ENCODE data around the gene NANOS3. TPM values are rescaled to one million over a fixed set of nuclear protein-coding genes. Genes with fewer than 3 reads are reported as not detected.

NANOS3 gene
- total RNA-seq, 1 donor, result not detected

DNA sequence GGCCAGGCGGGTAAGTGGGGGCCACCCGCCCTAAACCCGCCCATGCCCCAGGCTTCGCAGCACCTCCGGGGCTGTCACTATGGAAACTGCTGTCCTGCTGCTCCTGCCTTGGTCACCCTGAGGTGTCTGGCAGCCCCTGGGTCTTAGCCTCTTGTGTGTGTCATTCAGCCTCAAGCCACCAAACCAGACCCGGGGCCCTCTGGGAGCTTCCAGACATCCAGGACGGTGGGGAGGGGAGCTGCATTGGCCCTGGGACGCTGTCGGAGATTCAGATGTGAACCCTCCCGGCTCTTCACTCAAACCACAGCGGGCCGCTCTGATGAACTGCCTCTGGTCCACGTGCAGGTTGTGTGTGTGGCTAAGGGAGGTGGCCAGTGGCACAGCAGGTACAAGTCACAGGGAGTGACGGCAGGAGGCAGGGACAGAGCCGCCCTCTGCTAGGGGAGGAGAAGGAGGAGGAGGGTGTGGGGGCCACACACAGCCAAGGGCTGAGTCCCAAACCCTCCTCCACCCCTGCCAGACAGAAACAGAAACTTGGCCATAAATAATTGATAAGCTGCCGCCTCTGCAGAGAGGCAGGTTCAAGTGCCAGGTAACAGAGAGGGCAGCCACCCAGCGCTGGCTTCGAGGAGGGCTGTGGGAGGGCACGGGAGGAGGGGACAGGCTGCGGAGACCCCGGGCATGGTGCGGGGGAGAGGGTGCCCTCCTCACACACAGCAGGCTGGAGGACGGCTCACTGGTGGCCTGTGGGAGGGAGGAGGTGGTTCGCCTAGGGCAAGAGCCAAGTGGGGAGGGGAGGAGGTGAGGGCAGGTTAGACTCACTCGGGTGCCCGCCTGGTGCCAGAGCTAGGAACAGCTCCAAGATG is 8.0 kb downstream of the NANOS3 start:
- Histone ChIP-seq H3K27me3 (ENCODE audit: insufficient read depth, low read length) (no peaks in the 10 kb centered on the region), H3K9me3 (ENCODE audit: low read depth, low read length) (no peaks in the 10 kb centered on the region), H3K4me3 (ENCODE audit: low read length) (no peak overlapping the region), H3K4me1 (ENCODE audit: insufficient read depth, low read length) (peaks cover 50% of the 10 kb centered on the region)

- Histone ChIP-seq H3K9me3 (ENCODE audit: low read depth, low read length) (no peaks in the 10 kb centered on the region), H3K4me1 (ENCODE audit: insufficient read depth, low read length) (peaks cover 41% of the 10 kb centered on the region), H3K27me3 (ENCODE audit: insufficient read depth, low read length) (no peaks in the 10 kb centered on the region), H3K4me3 (ENCODE audit: low read length) (no peak overlapping the region)
Observed at GRCh38 chr19:13885826-13886365, 9.0 kb downstream of the NANOS3 start.

- Histone ChIP-seq H3K27me3 (ENCODE audit: insufficient read depth, low read length) (no peaks in the 10 kb centered on the region), H3K9me3 (ENCODE audit: low read depth, low read length) (no peaks in the 10 kb centered on the region), H3K4me3 (ENCODE audit: low read length) (no peak overlapping the region), H3K4me1 (ENCODE audit: insufficient read depth, low read length) (peaks cover 30% of the 10 kb centered on the region)
Observed at GRCh38 chr19:13887018-13887436, 10.1 kb downstream of the NANOS3 start.

GRCh38 chr19:13887517-13887916 is 10.6 kb downstream of the NANOS3 start:
- Histone ChIP-seq H3K4me1 (ENCODE audit: insufficient read depth, low read length) (peaks cover 25% of the 10 kb centered on the region), H3K4me3 (ENCODE audit: low read length) (no peak overlapping the region), H3K9me3 (ENCODE audit: low read depth, low read length) (no peaks in the 10 kb centered on the region), H3K27me3 (ENCODE audit: insufficient read depth, low read length) (no peaks in the 10 kb centered on the region)

GRCh38 chr19:13888281-13888680 is 11.3 kb downstream of the NANOS3 start:
- H3K27me3 ChIP-seq (ENCODE audit: insufficient read depth, low read length), result no peaks in the 10 kb centered on the region
- H3K4me3 ChIP-seq (ENCODE audit: low read length), result no peak overlapping the region
- peaks cover 17% of the 10 kb centered on the region for H3K4me1 ChIP-seq (ENCODE audit: insufficient read depth, low read length)
- H3K9me3 ChIP-seq (ENCODE audit: low read depth, low read length), result no peaks in the 10 kb centered on the region

DNA sequence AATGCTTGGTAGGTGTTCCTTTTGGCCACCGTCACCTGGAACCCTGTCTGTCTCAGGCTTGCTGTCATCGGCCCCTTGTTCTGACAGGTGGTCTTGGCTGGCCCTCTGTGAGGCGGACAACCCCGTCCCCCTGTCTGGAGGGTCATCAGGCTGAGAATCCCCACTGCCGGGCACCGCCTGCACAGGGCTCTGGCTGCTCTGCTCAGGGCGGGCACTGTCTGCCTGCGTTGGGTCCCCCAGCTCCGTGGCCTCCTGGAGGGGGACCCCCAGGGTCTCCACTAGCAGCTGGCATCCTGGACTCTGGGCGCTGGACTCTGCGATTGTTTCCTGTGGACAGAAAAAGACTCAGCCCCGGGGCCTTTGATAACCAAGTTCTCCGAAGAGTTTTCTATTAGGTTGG is 13.2 kb downstream of the NANOS3 start:
- H3K9me3 ChIP-seq (ENCODE audit: low read depth, low read length), result no peaks in the 10 kb centered on the region
- H3K4me1 ChIP-seq (ENCODE audit: insufficient read depth, low read length), result peaks cover 14% of the 10 kb centered on the region
- H3K27me3 ChIP-seq (ENCODE audit: insufficient read depth, low read length), result no peaks in the 10 kb centered on the region
- H3K4me3 ChIP-seq (ENCODE audit: low read length), result no peak overlapping the region

GRCh38 chr19:13892870-13893269 is 15.9 kb downstream of the NANOS3 start:
- Histone ChIP-seq H3K4me1 (ENCODE audit: insufficient read depth, low read length) (no peaks in the 10 kb centered on the region), H3K9me3 (ENCODE audit: low read depth, low read length) (no peaks in the 10 kb centered on the region), H3K27me3 (ENCODE audit: insufficient read depth, low read length) (no peaks in the 10 kb centered on the region), H3K4me3 (ENCODE audit: low read length) (no peak overlapping the region)

- H3K9me3 ChIP-seq (ENCODE audit: low read depth, low read length), result no peaks in the 10 kb centered on the region
Observed at GRCh38 chr19:13894552-13894951, 17.6 kb downstream of the NANOS3 start.

DNA sequence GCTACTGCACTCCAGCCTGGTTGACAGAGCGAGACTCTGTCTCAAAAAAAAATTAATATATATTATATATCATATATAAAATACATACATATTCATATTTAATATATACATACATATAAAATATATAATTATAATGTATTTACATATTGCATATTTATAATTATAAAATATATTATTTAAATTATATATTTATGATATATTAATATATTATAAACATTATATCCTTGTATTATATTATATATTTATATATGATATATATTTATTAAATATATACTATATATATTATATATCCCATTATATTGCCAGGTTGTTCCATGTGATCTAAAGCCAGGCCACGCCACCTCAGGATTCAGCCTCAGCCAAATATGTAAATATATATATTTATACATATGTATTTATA is 19.3 kb downstream of the NANOS3 start:
- Histone ChIP-seq H3K9me3 (ENCODE audit: low read depth, low read length) (no peaks in the 10 kb centered on the region), H3K27me3 (ENCODE audit: insufficient read depth, low read length) (no peaks in the 10 kb centered on the region), H3K4me3 (ENCODE audit: low read length) (no peak overlapping the region), H3K4me1 (ENCODE audit: insufficient read depth, low read length) (no peaks in the 10 kb centered on the region)

More at GRCh38 chr19:13894552-13894951, 17.6 kb downstream of the NANOS3 start:
- no peaks in the 10 kb centered on the region for H3K27me3 ChIP-seq (ENCODE audit: insufficient read depth, low read length)
- no peak overlapping the region for H3K4me3 ChIP-seq (ENCODE audit: low read length)
- H3K4me1 ChIP-seq (ENCODE audit: insufficient read depth, low read length), result no peaks in the 10 kb centered on the region

- no peaks in the 10 kb centered on the region for H3K27me3 ChIP-seq (ENCODE audit: insufficient read depth, low read length)
- H3K4me3 ChIP-seq (ENCODE audit: low read length), result no peak overlapping the region
- no peaks in the 10 kb centered on the region for H3K9me3 ChIP-seq (ENCODE audit: low read depth, low read length)
- H3K4me1 ChIP-seq (ENCODE audit: insufficient read depth, low read length), result peaks cover 6% of the 10 kb centered on the region
Observed at GRCh38 chr19:13899393-13899792, 22.5 kb downstream of the NANOS3 start.

GRCh38 chr19:13899912-13900584 is 23.1 kb downstream of the NANOS3 start:
- Histone ChIP-seq H3K9me3 (ENCODE audit: low read depth, low read length) (no peaks in the 10 kb centered on the region), H3K4me3 (ENCODE audit: low read length) (no peak overlapping the region), H3K4me1 (ENCODE audit: insufficient read depth, low read length) (peaks cover 6% of the 10 kb centered on the region), H3K27me3 (ENCODE audit: insufficient read depth, low read length) (no peaks in the 10 kb centered on the region)

GRCh38 chr19:13902993-13903555 is 26.1 kb downstream of the NANOS3 start:
- H3K9me3 ChIP-seq (ENCODE audit: low read depth, low read length), result no peaks in the 10 kb centered on the region
- peaks cover 22% of the 10 kb centered on the region for H3K4me1 ChIP-seq (ENCODE audit: insufficient read depth, low read length)
- H3K27me3 ChIP-seq (ENCODE audit: insufficient read depth, low read length), result no peaks in the 10 kb centered on the region
- H3K4me3 ChIP-seq (ENCODE audit: low read length), result no peak overlapping the region

GRCh38 chr19:13905634-13906520 is 28.9 kb downstream of the NANOS3 start, which contains the start of the genes BRME1 and CC2D1A:
Gene BRME1 (minus strand): TSS chr19:13906117. CDS start chr19:13904892, 1,225 bp downstream.
Gene CC2D1A (plus strand): TSS chr19:13906201. CDS start chr19:13906442, 241 bp downstream.
- Histone ChIP-seq H3K27me3 (ENCODE audit: insufficient read depth, low read length) (no peaks in the 10 kb centered on the region), H3K4me1 (ENCODE audit: insufficient read depth, low read length) (peaks cover 22% of the 10 kb centered on the region), H3K4me3 (ENCODE audit: low read length) (peak within 1 kb of the TSS; percentile 72), H3K9me3 (ENCODE audit: low read depth, low read length) (no peaks in the 10 kb centered on the region)

GRCh38 chr19:13906521-13906904 is 29.6 kb downstream of the NANOS3 start:
- Histone ChIP-seq H3K4me1 (ENCODE audit: insufficient read depth, low read length) (peaks cover 22% of the 10 kb centered on the region), H3K9me3 (ENCODE audit: low read depth, low read length) (no peaks in the 10 kb centered on the region), H3K27me3 (ENCODE audit: insufficient read depth, low read length) (no peaks in the 10 kb centered on the region), H3K4me3 (ENCODE audit: low read length) (peak overlapping the region; percentile 72)

Measured in mononuclear cell (primary cell).